OCI-LY7 (cell line): ENCODE data around the gene RTL9. TPM values are rescaled to one million over a fixed set of nuclear protein-coding genes. Genes with fewer than 3 reads are reported as not detected.

Experiments used
- BruUV-seq: library from RNA; stranded (reverse); fragments of 400-500 nt; replicated peaks from 2 replicates; lab custom pipeline; 2021; lab: Mats Ljungman, UMichigan
- CTCF ChIA-PET: fragments of 300-600 bp; sonication (Branson Sonifier 250); formaldehyde crosslinking; loops from one replicate; lab custom pipeline; 2022; ENCODE audit warnings: antibody characterized with exemption; ENCODE audit not compliant: unreplicated experiment; lab: Charles Lee
- POLR2A ChIA-PET: fragments of 300-600 bp; sonication (Branson Sonifier 250); formaldehyde crosslinking; loops from one replicate; lab custom pipeline; 2022; ENCODE audit warnings: antibody characterized with exemption; lab: Charles Lee
- DNase-seq: peaks from one replicate; pipeline ENCODE4 v3.0.0-alpha.2; 2015; ENCODE audit warnings: low spot score
- H2AFZ ChIP-seq: fragments of 200-600 bp; sonication (generic), shearing (Covaris generic); 2 replicates; pipeline ENCODE4 v1.6.1; 2014; ENCODE audit warnings: mild to moderate bottlenecking, antibody characterized with exemption, low read length, moderate library complexity
- H3K27ac ChIP-seq: fragments of 200-600 bp; sonication (generic); 2 replicates; pipeline ENCODE4 v1.5.1; 2014; ENCODE audit warnings: mixed run types, low read depth, mild to moderate bottlenecking, moderate library complexity, low read length, inconsistent platforms; ENCODE audit not compliant: poor library complexity, severe bottlenecking
- H3K36me3 ChIP-seq: fragments of 200-600 bp; sonication (generic); 2 replicates; pipeline ENCODE4 v1.6.1; 2014; ENCODE audit warnings: mild to moderate bottlenecking, antibody characterized with exemption, low read length, moderate library complexity, mixed read lengths; ENCODE audit not compliant: insufficient read depth
- H3K4me1 ChIP-seq: fragments of 200-600 bp; sonication (generic); 2 replicates; pipeline ENCODE4 v1.5.1; 2014; ENCODE audit warnings: mild to moderate bottlenecking, low read length; ENCODE audit not compliant: insufficient read depth, poor library complexity, severe bottlenecking
- H3K4me2 ChIP-seq: fragments of 200-600 bp; sonication (generic); 2 replicates; pipeline ENCODE4 v1.6.1; 2014; ENCODE audit warnings: mild to moderate bottlenecking, low read length
- H3K4me3 ChIP-seq: fragments of 200-600 bp; sonication (generic); 2 replicates; pipeline ENCODE4 v1.5.1; 2014; ENCODE audit warnings: mild to moderate bottlenecking, low read depth, low read length; ENCODE audit not compliant: poor library complexity, severe bottlenecking
- H3K79me2 ChIP-seq: fragments of 200-600 bp; sonication (generic); 2 replicates; pipeline ENCODE4 v1.6.1; 2016; ENCODE audit warnings: low read depth, mild to moderate bottlenecking, low read length, moderate library complexity, mixed read lengths; ENCODE audit not compliant: insufficient read depth
- H3K9me2 ChIP-seq: fragments of 200-600 bp; sonication (generic); 2 replicates; pipeline ENCODE4 v1.6.1; 2016; ENCODE audit warnings: mild to moderate bottlenecking, low read length, mixed read lengths; ENCODE audit not compliant: insufficient read depth
- H3K9me3 ChIP-seq: fragments of 200-600 bp; sonication (generic); 2 replicates; pipeline ENCODE4 v1.6.1; 2014; ENCODE audit warnings: mild to moderate bottlenecking, mixed run types, low read length, mixed read lengths
- H4K20me1 ChIP-seq: fragments of 200-600 bp; sonication (generic); 2 replicates; pipeline ENCODE4 v1.6.1; 2014; ENCODE audit warnings: mild to moderate bottlenecking, antibody characterized with exemption, low read length, moderate library complexity, mixed read lengths; ENCODE audit not compliant: insufficient read depth
- CTCF ChIP-seq: fragments of 200-600 bp; sonication (generic); conservative IDR thresholded peaks from 2 replicates; pipeline ENCODE4 v1.5.1; 2014; ENCODE audit warnings: mild to moderate bottlenecking, antibody characterized with exemption, low read length, moderate library complexity, mixed read lengths
- EZH2phosphoT487 ChIP-seq: fragments of 200-600 bp; sonication (generic); IDR thresholded peaks from 2 replicates; pipeline ENCODE4 v1.6.1; 2018; ENCODE audit warnings: low read depth, borderline replicate concordance, mild to moderate bottlenecking, mixed run types, antibody characterized with exemption, low read length, moderate library complexity, mixed read lengths
- intact Hi-C: fragments of 100-400 bp; cut with micrococcal nuclease; formaldehyde crosslinking; loops from one replicate; pipeline ENCODE4 v1.10.0; 2022; ENCODE audit not compliant: unreplicated experiment
- total RNA-seq, 2 experiments: library from RNA; depleted of rRNA in 1 of 2; stranded (reverse); fragments of >200 nt in 1 of 2; shearing (Covaris generic) in 1 of 2; gene quantifications; 2 replicates each; pipeline ENCODE4 v1.2.3, GENCODE V29; 2014 to 2022

The RTL9 gene
- total RNA-seq, 2 experiments from 2014 or later, result not detected

GRCh38 chrX:110381216-110381615 is 22.6 kb downstream of the RTL9 start:
- Histone ChIP-seq H3K4me3 (no peak overlapping the region), H4K20me1 (no peaks in the 10 kb centered on the region), H3K36me3 (no peaks in the 10 kb centered on the region), H3K79me2 (no peaks in the 10 kb centered on the region), H3K4me1 (no peaks in the 10 kb centered on the region), H3K9me2 (no peaks in the 10 kb centered on the region), H3K27ac (no peak overlapping the region), H3K4me2 (no peak overlapping the region), H2AFZ (no peak overlapping the region), H3K9me3 (no peaks in the 10 kb centered on the region)
- BruUV-seq, result no TSS peak
- intact Hi-C loops, result no loop called here
- CTCF ChIA-PET, result no interaction called here
- POLR2A ChIA-PET, result no interaction called here
- DNase-seq, result no peak
- TF ChIP-seq CTCF (no peak), EZH2phosphoT487 (no peak)

GRCh38 chrX:110383414-110383813 is 24.8 kb downstream of the RTL9 start:
- no peak overlapping the region for H3K4me3 ChIP-seq
- H4K20me1 ChIP-seq, result no peaks in the 10 kb centered on the region
- H3K9me3 ChIP-seq, result no peaks in the 10 kb centered on the region
- no peaks in the 10 kb centered on the region for H3K36me3 ChIP-seq
- no peak for DNase-seq
- H3K27ac ChIP-seq, result no peak overlapping the region
- no peak overlapping the region for H2AFZ ChIP-seq
- POLR2A ChIA-PET, result interaction anchor here (0.6 to 1.0 kb wide), 2 partner anchors 9 to 14 kb away, joined by 3 to 4 read pairs; no protein-coding TSS in a partner anchor
- CTCF ChIA-PET, result no interaction called here
- TF ChIP-seq EZH2phosphoT487, result no peak
- no peak for TF ChIP-seq CTCF
- H3K4me1 ChIP-seq, result no peaks in the 10 kb centered on the region
- no peaks in the 10 kb centered on the region for H3K79me2 ChIP-seq
- intact Hi-C loops, result no loop called here
- H3K4me2 ChIP-seq, result no peak overlapping the region
- BruUV-seq, result no TSS peak
- H3K9me2 ChIP-seq, result no peaks in the 10 kb centered on the region

- CTCF ChIA-PET, result no interaction called here
- POLR2A ChIA-PET, result interaction anchor here (1.1 kb wide), 1 partner anchor 23 kb away, joined by 4 read pairs; no protein-coding TSS in a partner anchor
- no peak overlapping the region for H3K4me2 ChIP-seq
Observed at GRCh38 chrX:110384490-110384889, 25.8 kb downstream of the RTL9 start.

More at GRCh38 chrX:110384490-110384889, 25.8 kb downstream of the RTL9 start:
- no peaks in the 10 kb centered on the region for H3K79me2 ChIP-seq
- H3K36me3 ChIP-seq, result no peaks in the 10 kb centered on the region
- no peak overlapping the region for H2AFZ ChIP-seq
- H3K9me2 ChIP-seq, result no peaks in the 10 kb centered on the region
- no peaks in the 10 kb centered on the region for H4K20me1 ChIP-seq
- intact Hi-C loops, result no loop called here
- H3K9me3 ChIP-seq, result no peaks in the 10 kb centered on the region
- TF ChIP-seq CTCF (no peak), EZH2phosphoT487 (no peak)
- H3K4me3 ChIP-seq, result no peak overlapping the region
- no peaks in the 10 kb centered on the region for H3K4me1 ChIP-seq
- DNase-seq, result no peak
- no peak overlapping the region for H3K27ac ChIP-seq
- BruUV-seq, result no TSS peak
